Measurements from ENCODE around the gene APEX1.
"Not testable (repeated sequence)": the region's sequence is repeated elsewhere in the genome, so short reads cannot be mapped to it uniquely, and the experiment has no call there.

Gene APEX1

DNA sequence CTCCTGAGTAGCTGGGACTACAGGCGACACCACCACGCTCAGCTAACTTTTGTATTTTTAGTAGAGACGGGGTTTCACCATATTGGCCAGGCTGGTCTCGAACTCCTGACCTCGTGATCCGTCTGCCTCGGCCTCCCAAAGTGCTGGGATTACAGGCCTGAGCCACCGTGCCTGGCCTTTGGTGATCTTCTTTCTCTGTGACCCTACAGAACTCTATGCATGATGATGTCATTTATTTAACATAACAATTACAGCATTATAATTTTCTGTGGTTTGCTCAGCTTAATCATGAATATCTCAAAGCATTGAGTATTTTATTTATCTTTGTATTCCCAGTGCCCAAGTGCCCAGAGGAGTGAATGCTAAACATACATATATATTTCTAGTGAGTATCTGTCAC is 2.2 kb upstream of the APEX1 start:
- H2BK120ac ChIP-seq (ENCODE audit: low read depth, low read length); H4K91ac ChIP-seq (ENCODE audit: low read depth, low read length, poor library complexity); H3K4me1 ChIP-seq (ENCODE audit: control insufficient read depth in 2 of 2, insufficient read depth in 1 of 2, low read depth in 1 of 2, low read length in 2 of 2); H2BK15ac ChIP-seq (ENCODE audit: low read length); H3K4ac ChIP-seq (ENCODE audit: low read length); H2BK5ac ChIP-seq (ENCODE audit: low read length); H3K18ac ChIP-seq (ENCODE audit: low read length); H2AFZ ChIP-seq (ENCODE audit: low read length); H3K27ac ChIP-seq (replicated peaks; ENCODE audit: low read length); H3K27me3 ChIP-seq (ENCODE audit: control insufficient read depth in 3 of 3, insufficient read depth in 3 of 3, low read depth in 1 of 3, low read length in 3 of 3); H3K4me3 ChIP-seq (ENCODE audit: low read length in 2 of 2); H3K4me2 ChIP-seq (ENCODE audit: insufficient read depth, low read length, poor library complexity, severe bottlenecking); DNase-seq (ENCODE audit: low spot score); H4K8ac ChIP-seq (ENCODE audit: low read depth, low read length); H3K23ac ChIP-seq (ENCODE audit: low read depth, low read length, poor library complexity); H3K9me3 ChIP-seq (replicated peaks in 1 of 2; ENCODE audit: control insufficient read depth in 2 of 2, insufficient read depth in 1 of 2, low read depth in 1 of 2, low read length in 2 of 2); H3K9ac ChIP-seq (ENCODE audit: low read depth, low read length, poor library complexity); H2AK5ac ChIP-seq (ENCODE audit: low read depth, low read length); H3K14ac ChIP-seq (ENCODE audit: low read length); H3K79me1 ChIP-seq (ENCODE audit: low read depth, low read length); H2BK12ac ChIP-seq (ENCODE audit: low read length): not testable (repeated sequence)
- no CpG with 5 or more reads among the region's 8 CpGs for WGBS, 2 donors (ENCODE audit: extremely low coverage in 2 of 2, insufficient read length in 2 of 2, insufficient replicate concordance in 1 of 2)
- H3K36me3 ChIP-seq (replicated peaks in 1 of 2; ENCODE audit: control insufficient read depth in 2 of 2, insufficient read depth in 2 of 2, low read length in 2 of 2), result peaks cover 38 to 72% of the 10 kb centered on the region in 2 donors

DNA sequence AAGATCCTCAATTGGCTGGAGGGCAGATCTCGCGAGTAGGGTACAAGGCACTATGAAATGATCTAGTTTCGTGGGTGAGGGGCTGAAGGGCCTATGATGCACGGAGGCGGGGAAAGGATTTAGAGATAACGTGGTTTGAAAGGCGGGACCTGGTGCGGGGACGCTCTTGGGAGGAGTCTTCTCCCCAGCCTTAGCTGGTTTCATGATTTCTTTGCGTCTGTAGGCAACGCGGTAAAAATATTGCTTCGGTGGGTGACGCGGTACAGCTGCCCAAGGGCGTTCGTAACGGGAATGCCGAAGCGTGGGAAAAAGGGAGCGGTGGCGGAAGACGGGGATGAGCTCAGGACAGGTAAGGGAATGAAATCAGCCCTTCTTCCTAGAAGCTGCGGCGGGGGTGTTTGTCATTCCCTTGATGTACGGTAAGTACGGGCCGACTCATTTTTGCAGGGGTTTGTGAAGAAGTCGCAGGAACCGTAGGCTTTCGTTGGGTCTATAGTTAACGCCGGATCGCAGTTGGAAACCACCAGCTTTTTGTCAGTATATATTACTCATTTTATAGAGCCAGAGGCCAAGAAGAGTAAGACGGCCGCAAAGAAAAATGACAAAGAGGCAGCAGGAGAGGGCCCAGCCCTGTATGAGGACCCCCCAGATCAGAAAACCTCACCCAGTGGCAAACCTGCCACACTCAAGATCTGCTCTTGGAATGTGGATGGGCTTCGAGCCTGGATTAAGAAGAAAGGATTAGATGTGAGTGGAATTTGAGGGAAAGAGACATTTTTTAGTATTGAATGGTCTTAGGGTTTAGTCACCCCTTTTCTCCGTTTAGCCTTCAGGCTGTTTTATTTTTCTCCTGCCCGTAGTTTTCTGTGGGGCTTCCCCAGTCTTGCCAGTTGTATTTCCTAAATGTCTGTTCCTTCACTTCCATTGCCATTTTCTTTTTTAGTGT is 602 bp downstream of the APEX1 start:
- Histone ChIP-seq H4K91ac (ENCODE audit: low read depth, low read length, poor library complexity) (no peak overlapping the region), H3K27ac (replicated peaks; ENCODE audit: low read length) (peak overlapping the region; percentile 86), H2BK120ac (ENCODE audit: low read depth, low read length) (no peak overlapping the region), H3K18ac (ENCODE audit: low read length) (peak overlapping the region; percentile 82), H3K4me2 (ENCODE audit: insufficient read depth, low read length, poor library complexity, severe bottlenecking) (peak overlapping the region; percentile 58), H2BK5ac (ENCODE audit: low read length) (no peak overlapping the region), H4K8ac (ENCODE audit: low read depth, low read length) (no peak overlapping the region), H3K4ac (ENCODE audit: low read length) (no peak overlapping the region), H2AK5ac (ENCODE audit: low read depth, low read length) (no peak overlapping the region), H2BK15ac (ENCODE audit: low read length) (no peak overlapping the region), H3K4me3 (ENCODE audit: low read length in 2 of 2) (peak overlapping the region; percentile 79 to 94), H3K4me1 (ENCODE audit: control insufficient read depth in 2 of 2, insufficient read depth in 1 of 2, low read depth in 1 of 2, low read length in 2 of 2) (peaks cover 5 to 16% of the 10 kb centered on the region in 2 donors), H3K27me3 (ENCODE audit: control insufficient read depth in 3 of 3, insufficient read depth in 3 of 3, low read depth in 1 of 3, low read length in 3 of 3) (no peaks in the 10 kb centered on the region), H3K36me3 (replicated peaks in 1 of 2; ENCODE audit: control insufficient read depth in 2 of 2, insufficient read depth in 2 of 2, low read length in 2 of 2) (peaks cover 40 to 71% of the 10 kb centered on the region in 2 donors), H2AFZ (ENCODE audit: low read length) (peak overlapping the region; percentile 87), H3K9ac (ENCODE audit: low read depth, low read length, poor library complexity) (peak overlapping the region; percentile 87), H3K23ac (ENCODE audit: low read depth, low read length, poor library complexity) (peak overlapping the region; percentile 78), H3K14ac (ENCODE audit: low read length) (no peak overlapping the region), H3K9me3 (replicated peaks in 1 of 2; ENCODE audit: control insufficient read depth in 2 of 2, insufficient read depth in 1 of 2, low read depth in 1 of 2, low read length in 2 of 2) (no peaks in the 10 kb centered on the region), H2BK12ac (ENCODE audit: low read length) (no peak overlapping the region), H3K79me1 (ENCODE audit: low read depth, low read length) (peaks cover 1% of the 10 kb centered on the region)
- DNase-seq (ENCODE audit: low spot score), result no peak
- WGBS, 2 donors (ENCODE audit: extremely low coverage in 2 of 2, insufficient read length in 2 of 2, insufficient replicate concordance in 1 of 2), result no CpG with 5 or more reads among the region's 39 CpGs

DNA sequence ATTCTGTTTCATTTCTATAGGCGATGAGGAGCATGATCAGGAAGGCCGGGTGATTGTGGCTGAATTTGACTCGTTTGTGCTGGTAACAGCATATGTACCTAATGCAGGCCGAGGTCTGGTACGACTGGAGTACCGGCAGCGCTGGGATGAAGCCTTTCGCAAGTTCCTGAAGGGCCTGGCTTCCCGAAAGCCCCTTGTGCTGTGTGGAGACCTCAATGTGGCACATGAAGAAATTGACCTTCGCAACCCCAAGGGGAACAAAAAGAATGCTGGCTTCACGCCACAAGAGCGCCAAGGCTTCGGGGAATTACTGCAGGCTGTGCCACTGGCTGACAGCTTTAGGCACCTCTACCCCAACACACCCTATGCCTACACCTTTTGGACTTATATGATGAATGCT is 1.9 kb downstream of the APEX1 start:
- H2BK5ac ChIP-seq (ENCODE audit: low read length), result no peak overlapping the region
- H3K79me1 ChIP-seq (ENCODE audit: low read depth, low read length), result peaks cover 1% of the 10 kb centered on the region
- H2BK12ac ChIP-seq (ENCODE audit: low read length), result no peak overlapping the region
- H3K4me2 ChIP-seq (ENCODE audit: insufficient read depth, low read length, poor library complexity, severe bottlenecking), result no peak overlapping the region
- no peak overlapping the region for H3K14ac ChIP-seq (ENCODE audit: low read length)
- no peak overlapping the region for H2AK5ac ChIP-seq (ENCODE audit: low read depth, low read length)
- DNase-seq (ENCODE audit: low spot score), result no peak
- H2AFZ ChIP-seq (ENCODE audit: low read length), result no peak overlapping the region
- peak overlapping the region in 1 of 2 donors; percentile 79 for H3K4me3 ChIP-seq (ENCODE audit: low read length in 2 of 2)
- no peak overlapping the region for H3K27ac ChIP-seq (replicated peaks; ENCODE audit: low read length)
- WGBS, 2 donors (ENCODE audit: extremely low coverage in 2 of 2, insufficient read length in 2 of 2, insufficient replicate concordance in 1 of 2), result no CpG with 5 or more reads among the region's 13 CpGs
- peaks cover 5 to 16% of the 10 kb centered on the region in 2 donors for H3K4me1 ChIP-seq (ENCODE audit: control insufficient read depth in 2 of 2, insufficient read depth in 1 of 2, low read depth in 1 of 2, low read length in 2 of 2)
- no peak overlapping the region for H2BK15ac ChIP-seq (ENCODE audit: low read length)
- no peak overlapping the region for H4K91ac ChIP-seq (ENCODE audit: low read depth, low read length, poor library complexity)
- no peak overlapping the region for H4K8ac ChIP-seq (ENCODE audit: low read depth, low read length)
- no peak overlapping the region for H3K23ac ChIP-seq (ENCODE audit: low read depth, low read length, poor library complexity)
- H3K4ac ChIP-seq (ENCODE audit: low read length), result no peak overlapping the region
- no peaks in the 10 kb centered on the region for H3K9me3 ChIP-seq (replicated peaks in 1 of 2; ENCODE audit: control insufficient read depth in 2 of 2, insufficient read depth in 1 of 2, low read depth in 1 of 2, low read length in 2 of 2)
- no peaks in the 10 kb centered on the region for H3K27me3 ChIP-seq (ENCODE audit: control insufficient read depth in 3 of 3, insufficient read depth in 3 of 3, low read depth in 1 of 3, low read length in 3 of 3)
- H3K9ac ChIP-seq (ENCODE audit: low read depth, low read length, poor library complexity), result no peak overlapping the region
- no peak overlapping the region for H2BK120ac ChIP-seq (ENCODE audit: low read depth, low read length)
- no peak overlapping the region for H3K18ac ChIP-seq (ENCODE audit: low read length)
- peaks cover 37 to 58% of the 10 kb centered on the region in 2 donors for H3K36me3 ChIP-seq (replicated peaks in 1 of 2; ENCODE audit: control insufficient read depth in 2 of 2, insufficient read depth in 2 of 2, low read length in 2 of 2)

DNA sequence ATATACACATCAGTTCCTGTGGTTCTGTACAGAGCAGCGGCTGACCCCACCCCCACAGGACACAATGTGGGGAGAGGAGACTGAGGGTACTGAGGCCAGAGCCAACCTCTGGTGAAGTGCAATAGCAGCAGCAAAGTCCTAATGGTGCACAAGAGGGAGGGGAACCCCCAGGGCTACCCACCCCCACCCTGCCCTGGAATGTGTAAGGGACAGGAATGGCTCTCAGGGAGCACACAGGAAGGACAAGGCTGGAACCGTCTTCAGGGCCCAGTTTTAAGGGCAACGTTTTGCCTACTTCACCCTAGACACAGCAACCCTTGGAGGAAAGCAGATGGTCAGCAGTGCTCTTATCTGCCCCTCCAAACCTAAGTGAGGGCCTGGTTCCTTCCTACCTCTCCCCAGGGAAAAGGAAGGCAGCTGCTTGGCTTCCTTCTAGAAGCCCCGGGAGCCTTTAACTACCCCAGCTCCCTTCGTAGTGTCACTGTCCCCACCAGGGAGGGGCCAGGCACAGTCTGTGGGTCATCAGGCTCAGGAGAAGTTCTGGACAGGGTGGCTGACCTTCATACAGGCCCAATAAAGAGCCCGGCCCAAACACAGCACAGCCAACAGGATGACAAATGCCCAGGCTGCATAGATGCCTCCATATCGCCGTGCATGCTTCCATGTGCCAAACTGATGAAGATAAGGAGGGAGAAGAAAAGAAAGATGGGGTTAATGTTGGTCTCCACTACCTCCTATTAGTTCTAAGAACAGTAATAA is 3.2 kb downstream of the APEX1 start:
- no peaks in the 10 kb centered on the region for H3K9me3 ChIP-seq (replicated peaks in 1 of 2; ENCODE audit: control insufficient read depth in 2 of 2, insufficient read depth in 1 of 2, low read depth in 1 of 2, low read length in 2 of 2)
- H3K14ac ChIP-seq (ENCODE audit: low read length), result no peak overlapping the region
- H3K36me3 ChIP-seq (replicated peaks in 1 of 2; ENCODE audit: control insufficient read depth in 2 of 2, insufficient read depth in 2 of 2, low read length in 2 of 2), result peaks cover 34 to 47% of the 10 kb centered on the region in 2 donors
- H3K9ac ChIP-seq (ENCODE audit: low read depth, low read length, poor library complexity), result no peak overlapping the region
- no CpG with 5 or more reads among the region's 8 CpGs for WGBS, 2 donors (ENCODE audit: extremely low coverage in 2 of 2, insufficient read length in 2 of 2, insufficient replicate concordance in 1 of 2)
- no peak overlapping the region for H2BK5ac ChIP-seq (ENCODE audit: low read length)
- H3K4ac ChIP-seq (ENCODE audit: low read length), result no peak overlapping the region
- no peak overlapping the region for H3K27ac ChIP-seq (replicated peaks; ENCODE audit: low read length)
- no peak overlapping the region for H4K8ac ChIP-seq (ENCODE audit: low read depth, low read length)
- H2BK12ac ChIP-seq (ENCODE audit: low read length), result no peak overlapping the region
- no peak overlapping the region for H4K91ac ChIP-seq (ENCODE audit: low read depth, low read length, poor library complexity)
- no peak overlapping the region for H3K4me3 ChIP-seq (ENCODE audit: low read length in 2 of 2)
- no peaks in the 10 kb centered on the region for H3K27me3 ChIP-seq (ENCODE audit: control insufficient read depth in 3 of 3, insufficient read depth in 3 of 3, low read depth in 1 of 3, low read length in 3 of 3)
- H2BK15ac ChIP-seq (ENCODE audit: low read length), result no peak overlapping the region
- peaks cover 7 to 16% of the 10 kb centered on the region in 2 donors for H3K4me1 ChIP-seq (ENCODE audit: control insufficient read depth in 2 of 2, insufficient read depth in 1 of 2, low read depth in 1 of 2, low read length in 2 of 2)
- H2AK5ac ChIP-seq (ENCODE audit: low read depth, low read length), result no peak overlapping the region
- H2BK120ac ChIP-seq (ENCODE audit: low read depth, low read length), result no peak overlapping the region
- H3K18ac ChIP-seq (ENCODE audit: low read length), result no peak overlapping the region
- no peak overlapping the region for H2AFZ ChIP-seq (ENCODE audit: low read length)
- DNase-seq (ENCODE audit: low spot score), result no peak
- no peak overlapping the region for H3K4me2 ChIP-seq (ENCODE audit: insufficient read depth, low read length, poor library complexity, severe bottlenecking)
- H3K79me1 ChIP-seq (ENCODE audit: low read depth, low read length), result peaks cover 1% of the 10 kb centered on the region
- H3K23ac ChIP-seq (ENCODE audit: low read depth, low read length, poor library complexity), result no peak overlapping the region
